Measurements from ENCODE around the gene PDP2. TPM values are rescaled to one million over a fixed set of nuclear protein-coding genes. Genes with fewer than 3 reads are reported as not detected.

The PDP2 gene
- total and polyA plus RNA-seq, 9 of the 15 experiments (the other 6 are each of a cell fraction or from before 2014, with no cell fraction given), result 2.5 to 24.3 (median 7.2) TPM

GRCh38 chr16:66899945-66900710 is 19.8 kb downstream of the PDP2 start (continued):
- peak; percentile 51; the same call in 1 of the 2 replicates for TF ChIP-seq MBD2 (IDR thresholded peaks at IDR 0.05; ENCODE audit: borderline replicate concordance, low read depth)
- TF ChIP-seq EP300 (IDR thresholded peaks at IDR 0.05; ENCODE audit: low read length), result peak; percentile 89
- TF ChIP-seq RERE (CRISPR knock-in tag; IDR thresholded peaks at IDR 0.05; ENCODE audit: borderline replicate concordance), result no peak
- peak; percentile 49; the same call in 1 of the 2 replicates for TF ChIP-seq ZNF41 (CRISPR knock-in tag; conservative IDR thresholded peaks at IDR 0.05)
- TF ChIP-seq POLR2A (conservative IDR thresholded peaks at IDR 0.05), result peak; percentile 69
- TF ChIP-seq AFF1 (IDR thresholded peaks at IDR 0.05; ENCODE audit: low read depth in 1 of 2, partially characterized antibody in 2 of 2), result peak; percentile 64 to 77
- TF ChIP-seq GTF2B (IDR thresholded peaks at IDR 0.05; ENCODE audit: extremely low read depth, insufficient read length), result peak; percentile 85
- TF ChIP-seq TEAD4 (IDR thresholded peaks at IDR 0.05; ENCODE audit: low read length), result peak; percentile 56; the same call in 1 of the 2 replicates
- no peak for TF ChIP-seq TEAD4 (CRISPR knock-in tag; IDR thresholded peaks at IDR 0.05; ENCODE audit: borderline replicate concordance)
- TF ChIP-seq ZNF217 (CRISPR knock-in tag; IDR thresholded peaks at IDR 0.05), result no peak
- TF ChIP-seq KDM5B (IDR thresholded peaks at IDR 0.05; ENCODE audit: insufficient replicate concordance, low read depth, low read length), result peak; percentile 66
- TF ChIP-seq ZNF124 (CRISPR knock-in tag; IDR thresholded peaks at IDR 0.05), result no peak

Measured in K562 (cell line).